HG03342 (cell line): ENCODE data around the gene ADGRG3.

ENCODE experiments used
- ATAC-seq: cut with Tn5 transposase; IDR thresholded peaks from one replicate; pipeline ENCODE4 v1.9.1; 2021; ENCODE audit warnings: mild to moderate bottlenecking, moderate library complexity; ENCODE audit not compliant: unreplicated experiment

ADGRG3 gene

DNA sequence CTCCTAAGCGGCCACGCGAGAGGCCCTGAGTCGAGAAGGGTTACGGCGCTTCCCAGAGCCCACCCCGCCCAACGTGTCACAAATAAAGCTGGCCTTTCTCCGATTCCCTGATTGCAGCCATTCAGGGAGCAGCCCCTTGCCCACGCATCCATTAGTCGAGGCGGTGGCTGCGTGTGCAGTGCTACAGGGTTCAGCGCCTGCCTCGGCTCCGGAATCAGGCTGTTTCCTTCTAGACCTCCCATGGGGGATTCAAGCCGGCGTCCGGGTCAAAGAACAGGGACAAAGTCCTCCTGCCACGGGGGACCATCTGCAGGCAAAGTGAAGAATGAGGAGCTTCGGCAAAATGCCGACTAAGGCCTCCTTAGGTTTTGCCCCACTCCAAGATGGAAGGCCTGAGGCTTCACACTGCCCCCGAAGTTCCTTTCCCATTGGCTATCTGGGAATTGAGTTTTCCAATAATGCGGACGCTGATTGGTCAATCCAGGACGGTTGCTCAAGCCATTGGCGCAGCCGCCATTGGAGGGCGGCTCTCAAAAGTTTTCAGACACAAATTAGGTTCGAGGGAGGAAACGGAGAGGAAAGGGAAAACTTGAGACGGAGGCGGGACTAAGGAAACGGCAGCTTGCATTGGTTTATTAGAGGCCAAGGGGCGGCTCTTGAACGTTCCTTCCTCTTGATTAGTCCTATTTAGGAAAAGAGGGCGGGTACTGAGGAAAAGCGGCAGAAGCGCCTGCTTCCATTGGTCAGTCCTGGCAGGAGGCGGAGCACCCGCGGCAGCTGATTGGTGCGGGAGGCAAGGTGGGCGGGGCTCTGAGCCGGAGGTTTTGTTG is 67.0 kb downstream of the ADGRG3 start:
- ATAC-seq = peak; percentile 91

GRCh38 chr16:57735755-57736418 is 67.8 kb downstream of the ADGRG3 start, which contains the start of gene KATNB1:
Gene KATNB1 (plus strand): TSS chr16:57735770. CDS start chr16:57737244, 1,474 bp downstream.
- peak; percentile 17 for ATAC-seq

GRCh38 chr16:57736419-57737351 is 68.6 kb downstream of the ADGRG3 start:
- ATAC-seq = no peak

- ATAC-seq = no peak
Measured at GRCh38 chr16:57738844-57739243, 70.7 kb downstream of the ADGRG3 start.
